Osteocyte (in vitro differentiated cells): ENCODE results near the gene UXS1. TPM values are rescaled to one million over a fixed set of nuclear protein-coding genes. Genes with fewer than 3 reads are reported as not detected.

Source experiments
- DNase-seq: peaks from one replicate; pipeline ENCODE4 v3.0.0; 2021; ENCODE audit warnings: mixed read lengths; ENCODE audit not compliant: unreplicated experiment; ENCODE audit errors: extremely low spot score
- H3K27ac Mint-ChIP-seq: one replicate; pipeline ENCODE4 v1.8.0; 2021; ENCODE audit warnings: mild to moderate bottlenecking, mixed read lengths; ENCODE audit not compliant: unreplicated experiment
- H3K27me3 Mint-ChIP-seq: one replicate; pipeline ENCODE4 v1.8.0; 2021; ENCODE audit warnings: mixed read lengths; ENCODE audit not compliant: unreplicated experiment
- H3K36me3 Mint-ChIP-seq: one replicate; pipeline ENCODE4 v1.8.0; 2021; ENCODE audit warnings: mixed read lengths; ENCODE audit not compliant: unreplicated experiment
- H3K4me1 Mint-ChIP-seq: one replicate; pipeline ENCODE4 v1.8.0; 2021; ENCODE audit warnings: mixed read lengths; ENCODE audit not compliant: unreplicated experiment
- H3K4me3 Mint-ChIP-seq: one replicate; pipeline ENCODE4 v1.8.0; 2021; ENCODE audit warnings: mild to moderate bottlenecking, moderate library complexity, mixed read lengths; ENCODE audit not compliant: unreplicated experiment
- H3K9me3 Mint-ChIP-seq: one replicate; pipeline ENCODE4 v1.8.0; 2021; ENCODE audit warnings: mixed read lengths; ENCODE audit not compliant: unreplicated experiment
- total RNA-seq: library from RNA; stranded (reverse); gene quantifications from 2 replicates; pipeline ENCODE4 v1.2.1, GENCODE V29; 2021
- TF ChIP-seq, protein P1 (sequence below): fragments of 200-600 bp; sonication (generic); IDR thresholded peaks from 2 replicates; pipeline ENCODE4 v1.5.0; 2021; ENCODE audit warnings: antibody characterized with exemption, mild to moderate bottlenecking, moderate library complexity

Gene UXS1
- total RNA-seq, 1 donor from 2014 or later, result 23.2 TPM

DNA sequence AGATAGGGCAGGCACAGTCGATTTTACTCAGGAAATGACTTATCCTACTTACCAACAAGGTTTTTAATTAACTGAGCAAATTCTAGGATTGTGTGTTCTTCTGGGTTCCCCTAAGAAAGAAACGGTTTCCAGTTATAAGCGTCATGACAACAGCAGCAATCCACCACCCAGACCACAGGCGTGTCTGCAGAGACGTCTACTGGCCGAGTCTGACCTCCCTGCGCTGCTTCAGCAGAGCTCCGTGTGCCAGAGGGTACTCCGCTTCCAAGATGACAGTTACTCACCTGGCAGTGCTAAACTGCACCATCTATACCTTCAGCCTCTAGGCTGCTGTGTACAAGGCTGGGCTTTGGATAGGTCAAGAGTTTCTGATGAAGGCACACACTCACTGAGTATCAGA lies 95.4 kb downstream of the UXS1 start:
- no peak for DNase-seq
- H3K27me3 Mint-ChIP-seq, result no peaks in the 10 kb centered on the region
- no peaks in the 10 kb centered on the region for H3K9me3 Mint-ChIP-seq
- no peaks in the 10 kb centered on the region for H3K4me1 Mint-ChIP-seq
- H3K4me3 Mint-ChIP-seq, result no peak overlapping the region
- TF ChIP-seq, protein P1, sequence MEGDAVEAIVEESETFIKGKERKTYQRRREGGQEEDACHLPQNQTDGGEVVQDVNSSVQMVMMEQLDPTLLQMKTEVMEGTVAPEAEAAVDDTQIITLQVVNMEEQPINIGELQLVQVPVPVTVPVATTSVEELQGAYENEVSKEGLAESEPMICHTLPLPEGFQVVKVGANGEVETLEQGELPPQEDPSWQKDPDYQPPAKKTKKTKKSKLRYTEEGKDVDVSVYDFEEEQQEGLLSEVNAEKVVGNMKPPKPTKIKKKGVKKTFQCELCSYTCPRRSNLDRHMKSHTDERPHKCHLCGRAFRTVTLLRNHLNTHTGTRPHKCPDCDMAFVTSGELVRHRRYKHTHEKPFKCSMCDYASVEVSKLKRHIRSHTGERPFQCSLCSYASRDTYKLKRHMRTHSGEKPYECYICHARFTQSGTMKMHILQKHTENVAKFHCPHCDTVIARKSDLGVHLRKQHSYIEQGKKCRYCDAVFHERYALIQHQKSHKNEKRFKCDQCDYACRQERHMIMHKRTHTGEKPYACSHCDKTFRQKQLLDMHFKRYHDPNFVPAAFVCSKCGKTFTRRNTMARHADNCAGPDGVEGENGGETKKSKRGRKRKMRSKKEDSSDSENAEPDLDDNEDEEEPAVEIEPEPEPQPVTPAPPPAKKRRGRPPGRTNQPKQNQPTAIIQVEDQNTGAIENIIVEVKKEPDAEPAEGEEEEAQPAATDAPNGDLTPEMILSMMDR, result no peak
- no peak overlapping the region for H3K27ac Mint-ChIP-seq
- peaks cover 5% of the 10 kb centered on the region for H3K36me3 Mint-ChIP-seq

DNA sequence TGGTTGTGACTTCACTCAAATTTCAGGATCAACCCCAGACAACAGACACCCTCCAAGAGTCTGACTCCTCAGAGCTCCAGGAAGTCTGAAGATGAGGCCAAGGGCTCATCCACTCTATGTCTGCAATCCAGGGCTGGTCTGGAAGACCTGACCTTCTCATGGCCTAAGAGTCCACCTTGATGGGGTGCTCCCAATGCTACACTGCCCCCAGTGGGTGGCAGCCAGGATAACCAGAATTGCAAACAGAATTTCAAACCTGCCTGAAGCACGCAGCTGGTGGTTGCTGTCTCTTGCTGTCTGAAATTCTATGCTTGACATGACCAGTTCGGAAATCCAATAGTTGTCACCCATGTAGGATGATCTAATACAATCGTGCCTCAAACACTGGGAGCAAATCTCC lies 96.0 kb downstream of the UXS1 start:
- H3K4me3 Mint-ChIP-seq, result no peak overlapping the region
- TF ChIP-seq, protein P1, result peak; percentile 60

DNA sequence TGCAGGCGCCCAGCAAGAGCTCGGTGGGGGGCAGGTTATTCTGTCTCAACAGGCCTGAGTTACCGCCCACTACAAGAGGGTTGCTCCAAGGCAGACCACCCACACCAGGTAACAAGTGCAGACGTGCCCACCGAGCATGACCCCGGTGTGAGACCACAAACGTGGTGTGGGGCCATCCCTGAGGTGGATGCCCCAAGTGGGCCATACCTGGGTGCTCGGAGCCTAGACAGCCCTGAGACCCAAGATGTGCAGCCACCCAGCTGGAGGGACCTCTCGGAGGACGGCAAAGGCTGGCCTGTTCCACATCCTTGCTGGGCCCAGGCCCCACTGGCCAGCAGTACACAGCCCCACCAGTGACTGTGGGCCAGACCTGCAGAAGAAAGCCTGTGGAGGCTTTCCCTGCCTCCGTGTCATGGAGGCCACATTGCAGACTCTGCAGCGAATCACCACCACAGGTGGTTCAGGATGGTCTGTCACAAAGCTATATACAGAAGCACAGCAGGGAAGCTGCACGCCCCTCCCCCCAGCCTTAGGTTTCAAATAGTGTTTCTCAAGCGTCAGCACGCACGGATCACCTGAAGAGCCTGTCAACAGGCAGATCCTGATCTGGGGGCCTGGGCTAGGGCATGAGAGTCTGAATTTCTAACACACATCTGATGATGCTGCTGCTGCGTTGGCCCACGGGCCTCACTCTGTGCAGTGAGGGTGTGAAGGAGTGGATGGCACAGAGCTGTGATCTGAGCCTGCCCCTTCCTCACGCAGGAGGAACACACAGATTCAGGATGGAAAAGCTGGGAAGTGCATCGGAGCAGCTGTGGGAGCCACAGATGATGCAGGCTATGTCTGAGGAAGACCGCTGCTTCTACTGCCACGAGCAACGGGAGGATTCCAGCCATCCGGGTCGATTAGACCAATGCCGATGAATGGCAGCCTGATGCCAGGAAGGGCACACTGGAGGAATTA lies 96.8 kb downstream of the UXS1 start:
- Mint-ChIP-seq H3K36me3 (peaks cover 5% of the 10 kb centered on the region), H3K27ac (no peak overlapping the region), H3K27me3 (no peaks in the 10 kb centered on the region), H3K4me3 (no peak overlapping the region), H3K9me3 (no peaks in the 10 kb centered on the region), H3K4me1 (no peaks in the 10 kb centered on the region)
- peak; percentile 76 for DNase-seq
- TF ChIP-seq, protein P1, result no peak

More for the DNA sequence above, 96.0 kb downstream of the UXS1 start:
- DNase-seq, result no peak
- no peaks in the 10 kb centered on the region for H3K4me1 Mint-ChIP-seq
- H3K36me3 Mint-ChIP-seq, result peaks cover 5% of the 10 kb centered on the region
- H3K27ac Mint-ChIP-seq, result no peak overlapping the region
- no peaks in the 10 kb centered on the region for H3K9me3 Mint-ChIP-seq
- H3K27me3 Mint-ChIP-seq, result no peaks in the 10 kb centered on the region

DNA sequence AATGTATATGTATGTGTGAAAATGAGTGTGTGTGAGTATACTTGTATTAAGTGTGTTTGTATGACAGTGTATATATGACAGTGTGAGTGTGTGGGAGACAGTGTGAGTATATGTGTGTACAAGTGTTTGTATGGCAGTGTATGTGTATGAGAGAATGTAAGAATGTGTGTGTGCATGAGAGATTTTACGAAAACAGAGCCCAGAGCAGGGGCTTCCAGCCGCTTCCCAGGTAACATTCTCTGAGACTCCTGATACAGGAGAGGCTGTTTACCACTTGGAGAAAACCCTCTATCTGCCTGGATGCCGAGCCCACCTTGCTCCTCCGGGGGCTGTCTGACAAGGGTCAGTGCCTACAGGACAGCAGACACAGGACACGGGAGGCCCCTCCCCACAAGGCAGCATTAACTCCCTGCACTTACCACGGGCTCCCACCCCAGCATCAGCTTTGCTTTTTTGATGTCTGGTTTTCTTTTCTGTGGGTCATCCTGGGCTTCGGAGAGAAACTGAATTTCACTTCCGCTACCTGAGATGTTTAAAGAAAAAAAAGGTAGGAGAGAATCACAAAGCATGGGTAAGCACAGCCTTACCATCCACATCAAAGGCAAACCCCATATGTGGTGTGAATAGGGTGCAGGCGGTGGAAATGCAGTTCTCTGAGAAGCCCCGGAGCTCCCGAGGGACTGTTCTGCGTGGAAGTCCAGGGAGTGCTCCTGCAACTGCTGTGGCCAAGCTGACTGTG lies 97.6 kb downstream of the UXS1 start:
- H3K4me3 Mint-ChIP-seq, result no peak overlapping the region
- H3K4me1 Mint-ChIP-seq, result no peaks in the 10 kb centered on the region
- DNase-seq, result peak; percentile 70
- TF ChIP-seq, protein P1, result no peak
- no peak overlapping the region for H3K27ac Mint-ChIP-seq
- H3K36me3 Mint-ChIP-seq, result peaks cover 5% of the 10 kb centered on the region
- no peaks in the 10 kb centered on the region for H3K27me3 Mint-ChIP-seq
- no peaks in the 10 kb centered on the region for H3K9me3 Mint-ChIP-seq
